ENCODE results near the gene PRR15L.
A peak's percentile ranks its signal among the peaks of the same experiment; 100 is the strongest.

PRR15L gene

GRCh38 chr17:47973541-47973940 is 15.9 kb upstream of the PRR15L start:
- no peak overlapping the region for H3K9ac ChIP-seq (ENCODE audit: low read length in 2 of 2)
- no peak overlapping the region for H3K27ac ChIP-seq (ENCODE audit: low read length)
- H3K4me3 ChIP-seq (ENCODE audit: low read length in 2 of 2) = no peak overlapping the region
- H3K9me3 ChIP-seq (ENCODE audit: control insufficient read depth in 2 of 2, low read length in 2 of 2) = no peaks in the 10 kb centered on the region
- peaks cover 15% of the 10 kb centered on the region for H3K4me1 ChIP-seq (ENCODE audit: control insufficient read depth, insufficient read depth, low read length)
- H3K27me3 ChIP-seq (ENCODE audit: control insufficient read depth in 1 of 2, insufficient read depth in 2 of 2, low read length in 2 of 2) = peaks cover 0 to 2% of the 10 kb centered on the region in 2 donors
- peaks cover 17 to 27% of the 10 kb centered on the region in 2 donors for H3K36me3 ChIP-seq (ENCODE audit: control insufficient read depth in 2 of 2, insufficient read depth in 2 of 2, low read length in 2 of 2)

GRCh38 chr17:47970725-47971499 is 13.2 kb upstream of the PRR15L start, which contains the start of gene CDK5RAP3:
TSS of gene CDK5RAP3 (plus strand) at chr17:47971113. CDS start at chr17:47971147, 34 bp downstream.
- Histone ChIP-seq H3K4me3 (ENCODE audit: low read length in 2 of 2) (peak within 1 kb of the TSS; percentile 84 to 98), H3K27ac (ENCODE audit: low read length) (peak within 1 kb of the TSS; percentile 64), H3K9me3 (ENCODE audit: control insufficient read depth in 2 of 2, low read length in 2 of 2) (no peaks in the 10 kb centered on the region)

GRCh38 chr17:47969930-47970724 is 12.4 kb upstream of the PRR15L start:
- H3K27ac ChIP-seq (ENCODE audit: low read length) = peak overlapping the region; percentile 18
- peak overlapping the region; percentile 47 to 57 for H3K9ac ChIP-seq (ENCODE audit: low read length in 2 of 2)
- no peaks in the 10 kb centered on the region for H3K9me3 ChIP-seq (ENCODE audit: control insufficient read depth in 2 of 2, low read length in 2 of 2)
- peaks cover 15% of the 10 kb centered on the region for H3K4me1 ChIP-seq (ENCODE audit: control insufficient read depth, insufficient read depth, low read length)
- peaks cover 0 to 2% of the 10 kb centered on the region in 2 donors for H3K27me3 ChIP-seq (ENCODE audit: control insufficient read depth in 1 of 2, insufficient read depth in 2 of 2, low read length in 2 of 2)
- H3K36me3 ChIP-seq (ENCODE audit: control insufficient read depth in 2 of 2, insufficient read depth in 2 of 2, low read length in 2 of 2) = peaks cover 12 to 14% of the 10 kb centered on the region in 2 donors
- H3K4me3 ChIP-seq (ENCODE audit: low read length in 2 of 2) = peak overlapping the region; percentile 82 to 98

More at GRCh38 chr17:47970725-47971499, 13.2 kb upstream of the PRR15L start, which contains the start of gene CDK5RAP3:
- Histone ChIP-seq H3K27me3 (ENCODE audit: control insufficient read depth in 1 of 2, insufficient read depth in 2 of 2, low read length in 2 of 2) (peaks cover 0 to 2% of the 10 kb centered on the region in 2 donors), H3K9ac (ENCODE audit: low read length in 2 of 2) (peak within 1 kb of the TSS; percentile 81 to 86), H3K36me3 (ENCODE audit: control insufficient read depth in 2 of 2, insufficient read depth in 2 of 2, low read length in 2 of 2) (peaks cover 12 to 18% of the 10 kb centered on the region in 2 donors), H3K4me1 (ENCODE audit: control insufficient read depth, insufficient read depth, low read length) (peaks cover 15% of the 10 kb centered on the region)

- H3K4me3 ChIP-seq (ENCODE audit: low read length in 2 of 2) = no peak overlapping the region
- no peaks in the 10 kb centered on the region for H3K9me3 ChIP-seq (ENCODE audit: control insufficient read depth in 2 of 2, low read length in 2 of 2)
- no peak overlapping the region for H3K9ac ChIP-seq (ENCODE audit: low read length in 2 of 2)
- H3K27ac ChIP-seq (ENCODE audit: low read length) = no peak overlapping the region
- peaks cover 3 to 4% of the 10 kb centered on the region in 2 donors for H3K36me3 ChIP-seq (ENCODE audit: control insufficient read depth in 2 of 2, insufficient read depth in 2 of 2, low read length in 2 of 2)
- H3K27me3 ChIP-seq (ENCODE audit: control insufficient read depth in 1 of 2, insufficient read depth in 2 of 2, low read length in 2 of 2) = peaks cover 0 to 2% of the 10 kb centered on the region in 2 donors
- peaks cover 15% of the 10 kb centered on the region for H3K4me1 ChIP-seq (ENCODE audit: control insufficient read depth, insufficient read depth, low read length)
These were observed 11.2 kb upstream of the PRR15L start for GRCh38 chr17:47968836-47969235.

GRCh38 chr17:47967607-47968252 is 10.0 kb upstream of the PRR15L start:
- Histone ChIP-seq H3K4me1 (ENCODE audit: control insufficient read depth, insufficient read depth, low read length) (peaks cover 15% of the 10 kb centered on the region), H3K36me3 (ENCODE audit: control insufficient read depth in 2 of 2, insufficient read depth in 2 of 2, low read length in 2 of 2) (no peaks in the 10 kb centered on the region), H3K4me3 (ENCODE audit: low read length in 2 of 2) (no peak overlapping the region), H3K27ac (ENCODE audit: low read length) (no peak overlapping the region), H3K27me3 (ENCODE audit: control insufficient read depth in 1 of 2, insufficient read depth in 2 of 2, low read length in 2 of 2) (peaks cover 0 to 2% of the 10 kb centered on the region in 2 donors), H3K9ac (ENCODE audit: low read length in 2 of 2) (no peak overlapping the region), H3K9me3 (ENCODE audit: control insufficient read depth in 2 of 2, low read length in 2 of 2) (no peaks in the 10 kb centered on the region)

- Histone ChIP-seq H3K4me3 (ENCODE audit: low read length in 2 of 2) (no peak overlapping the region), H3K27ac (ENCODE audit: low read length) (no peak overlapping the region), H3K27me3 (ENCODE audit: control insufficient read depth in 1 of 2, insufficient read depth in 2 of 2, low read length in 2 of 2) (peaks cover 0 to 2% of the 10 kb centered on the region in 2 donors), H3K9me3 (ENCODE audit: control insufficient read depth in 2 of 2, low read length in 2 of 2) (no peaks in the 10 kb centered on the region), H3K9ac (ENCODE audit: low read length in 2 of 2) (no peak overlapping the region), H3K36me3 (ENCODE audit: control insufficient read depth in 2 of 2, insufficient read depth in 2 of 2, low read length in 2 of 2) (no peaks in the 10 kb centered on the region), H3K4me1 (ENCODE audit: control insufficient read depth, insufficient read depth, low read length) (peaks cover 6% of the 10 kb centered on the region)
These were observed 8.4 kb upstream of the PRR15L start for GRCh38 chr17:47966079-47966519.

- Histone ChIP-seq H3K9me3 (ENCODE audit: control insufficient read depth in 2 of 2, low read length in 2 of 2) (no peaks in the 10 kb centered on the region), H3K4me1 (ENCODE audit: control insufficient read depth, insufficient read depth, low read length) (no peaks in the 10 kb centered on the region), H3K9ac (ENCODE audit: low read length in 2 of 2) (no peak overlapping the region), H3K4me3 (ENCODE audit: low read length in 2 of 2) (no peak overlapping the region), H3K36me3 (ENCODE audit: control insufficient read depth in 2 of 2, insufficient read depth in 2 of 2, low read length in 2 of 2) (no peaks in the 10 kb centered on the region), H3K27ac (ENCODE audit: low read length) (no peak overlapping the region), H3K27me3 (ENCODE audit: control insufficient read depth in 1 of 2, insufficient read depth in 2 of 2, low read length in 2 of 2) (peaks cover 0 to 2% of the 10 kb centered on the region in 2 donors)
These were observed 7.2 kb upstream of the PRR15L start for GRCh38 chr17:47964856-47965255.

- no peaks in the 10 kb centered on the region for H3K9me3 ChIP-seq (ENCODE audit: control insufficient read depth in 2 of 2, low read length in 2 of 2)
These were observed 5.2 kb upstream of the PRR15L start for GRCh38 chr17:47962901-47963300.

GRCh38 chr17:47961406-47961805 is 3.7 kb upstream of the PRR15L start:
- H3K4me3 ChIP-seq (ENCODE audit: low read length in 2 of 2) = no peak overlapping the region
- no peak overlapping the region for H3K9ac ChIP-seq (ENCODE audit: low read length in 2 of 2)
- H3K4me1 ChIP-seq (ENCODE audit: control insufficient read depth, insufficient read depth, low read length) = no peaks in the 10 kb centered on the region
- H3K27ac ChIP-seq (ENCODE audit: low read length) = no peak overlapping the region
- no peaks in the 10 kb centered on the region for H3K9me3 ChIP-seq (ENCODE audit: control insufficient read depth in 2 of 2, low read length in 2 of 2)
- no peaks in the 10 kb centered on the region for H3K36me3 ChIP-seq (ENCODE audit: control insufficient read depth in 2 of 2, insufficient read depth in 2 of 2, low read length in 2 of 2)
- no peaks in the 10 kb centered on the region for H3K27me3 ChIP-seq (ENCODE audit: control insufficient read depth in 1 of 2, insufficient read depth in 2 of 2, low read length in 2 of 2)

More at GRCh38 chr17:47962901-47963300, 5.2 kb upstream of the PRR15L start:
- Histone ChIP-seq H3K4me1 (ENCODE audit: control insufficient read depth, insufficient read depth, low read length) (no peaks in the 10 kb centered on the region), H3K27me3 (ENCODE audit: control insufficient read depth in 1 of 2, insufficient read depth in 2 of 2, low read length in 2 of 2) (no peaks in the 10 kb centered on the region), H3K9ac (ENCODE audit: low read length in 2 of 2) (no peak overlapping the region), H3K4me3 (ENCODE audit: low read length in 2 of 2) (no peak overlapping the region), H3K27ac (ENCODE audit: low read length) (no peak overlapping the region), H3K36me3 (ENCODE audit: control insufficient read depth in 2 of 2, insufficient read depth in 2 of 2, low read length in 2 of 2) (no peaks in the 10 kb centered on the region)

- Histone ChIP-seq H3K9ac (ENCODE audit: low read length in 2 of 2) (no peak overlapping the region), H3K4me3 (ENCODE audit: low read length in 2 of 2) (no peak overlapping the region), H3K4me1 (ENCODE audit: control insufficient read depth, insufficient read depth, low read length) (no peaks in the 10 kb centered on the region), H3K36me3 (ENCODE audit: control insufficient read depth in 2 of 2, insufficient read depth in 2 of 2, low read length in 2 of 2) (no peaks in the 10 kb centered on the region), H3K27me3 (ENCODE audit: control insufficient read depth in 1 of 2, insufficient read depth in 2 of 2, low read length in 2 of 2) (no peaks in the 10 kb centered on the region), H3K27ac (ENCODE audit: low read length) (no peak overlapping the region), H3K9me3 (ENCODE audit: control insufficient read depth in 2 of 2, low read length in 2 of 2) (no peaks in the 10 kb centered on the region)
These were observed 2.4 kb upstream of the PRR15L start for GRCh38 chr17:47959825-47960655.

All from stomach smooth muscle (tissue), 2 donors.